Activated CD4-positive, alpha-beta T cell treated with anti-CD3 and anti-CD28 coated beads, Interleukin-2, Interleukin-6, amounts not matched to agents 100 ng/mL and 50 ng/mL, durations not matched to agents 16 hours and 8 hours (primary cell): ENCODE results near the gene SGPP2.
A peak's percentile ranks its signal among the peaks of the same experiment; 100 is the strongest.

Experiments used
- DNase-seq: peaks from one replicate; pipeline ENCODE4 v3.0.0-alpha.2; 2020

The SGPP2 gene

DNA sequence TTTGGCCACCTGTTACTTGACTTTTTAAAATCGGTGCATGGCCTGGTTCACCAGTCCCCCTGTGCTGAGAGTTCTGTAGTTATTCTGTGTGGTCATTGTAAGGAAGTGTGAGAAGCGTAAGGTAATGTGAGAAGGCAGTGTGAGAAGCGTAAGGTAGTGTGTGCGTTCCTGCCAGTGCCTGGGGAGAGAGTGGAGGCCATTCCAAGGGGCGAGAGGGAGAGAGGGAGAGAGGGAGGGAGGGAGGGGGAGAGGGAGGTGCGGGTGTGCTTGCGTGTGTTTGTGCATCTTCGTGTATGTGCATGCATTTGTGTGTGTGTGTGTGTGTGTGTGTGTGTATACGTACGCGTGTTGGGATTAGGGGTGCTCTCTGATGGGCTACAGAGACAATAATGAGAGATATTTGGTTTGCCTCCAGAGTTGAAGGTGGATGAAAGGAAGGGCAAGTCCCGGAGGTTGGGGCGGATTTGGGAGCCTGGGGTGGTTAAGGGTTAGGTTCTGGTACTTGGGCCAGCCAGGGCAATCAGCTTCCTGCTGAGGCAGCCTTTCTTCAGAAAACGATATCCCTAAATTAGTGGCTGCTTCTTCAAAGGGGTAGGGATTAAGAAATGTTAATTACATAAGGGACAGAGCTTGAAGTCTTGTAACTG lies 53.7 kb downstream of the SGPP2 start:
- DNase-seq: no peak

DNA sequence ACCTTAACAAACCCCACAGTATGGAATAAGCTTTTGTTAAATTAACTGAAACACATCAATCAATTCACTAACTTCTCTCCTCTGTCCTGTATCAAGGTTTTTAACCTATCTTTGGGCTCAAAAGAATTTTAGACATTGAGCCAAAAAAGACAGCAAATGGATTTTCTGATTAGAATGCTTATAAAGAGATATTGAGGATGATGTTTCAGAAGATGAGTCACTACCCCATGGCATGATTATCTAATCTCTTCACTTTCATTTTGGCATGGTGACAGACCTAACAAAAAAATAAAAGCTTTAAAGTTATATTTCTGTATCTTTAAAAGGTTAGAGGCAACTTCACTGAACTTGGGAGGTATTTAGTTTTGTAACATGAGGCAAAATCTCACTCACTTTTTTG lies 55.5 kb downstream of the SGPP2 start:
- DNase-seq: no peak

DNA sequence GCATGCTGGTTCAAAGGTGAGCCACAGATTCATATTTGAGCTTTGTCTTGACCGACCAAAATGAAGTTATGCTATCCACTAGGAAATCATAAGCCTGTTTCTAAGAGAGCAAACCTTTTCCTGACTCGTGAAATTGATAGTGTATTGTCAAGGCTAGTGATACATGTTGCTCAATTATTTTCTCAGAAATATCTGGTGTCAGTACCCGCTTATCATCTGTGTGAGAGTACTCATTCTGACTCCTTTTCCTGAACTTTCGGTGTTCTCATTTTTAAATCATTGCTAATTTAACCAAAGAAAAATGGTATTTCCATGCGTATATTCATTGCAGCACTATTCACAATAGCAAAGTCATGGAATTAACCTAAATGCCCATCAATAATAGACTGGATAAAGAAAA lies 56.2 kb downstream of the SGPP2 start:
- DNase-seq: no peak

DNA sequence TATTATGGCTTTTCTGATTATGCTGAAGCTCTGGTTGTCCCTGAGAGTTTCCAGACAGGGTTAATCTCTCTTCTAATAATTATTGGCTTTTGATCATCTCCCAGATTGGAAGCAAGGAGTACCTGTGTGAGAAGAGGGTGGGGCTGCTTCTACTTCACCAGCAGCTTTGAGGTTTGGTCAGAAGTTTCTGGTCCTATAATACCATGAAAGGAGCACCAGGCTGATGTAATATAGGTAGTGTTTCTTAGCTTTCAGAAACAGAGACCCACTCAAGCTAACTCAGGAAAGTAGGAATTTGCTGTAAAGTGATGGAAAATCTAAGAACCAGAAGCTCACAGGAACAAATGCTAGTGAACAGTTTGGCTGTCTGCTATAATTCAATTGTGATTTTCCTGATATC lies 57.6 kb downstream of the SGPP2 start:
- DNase-seq: no peak

DNA sequence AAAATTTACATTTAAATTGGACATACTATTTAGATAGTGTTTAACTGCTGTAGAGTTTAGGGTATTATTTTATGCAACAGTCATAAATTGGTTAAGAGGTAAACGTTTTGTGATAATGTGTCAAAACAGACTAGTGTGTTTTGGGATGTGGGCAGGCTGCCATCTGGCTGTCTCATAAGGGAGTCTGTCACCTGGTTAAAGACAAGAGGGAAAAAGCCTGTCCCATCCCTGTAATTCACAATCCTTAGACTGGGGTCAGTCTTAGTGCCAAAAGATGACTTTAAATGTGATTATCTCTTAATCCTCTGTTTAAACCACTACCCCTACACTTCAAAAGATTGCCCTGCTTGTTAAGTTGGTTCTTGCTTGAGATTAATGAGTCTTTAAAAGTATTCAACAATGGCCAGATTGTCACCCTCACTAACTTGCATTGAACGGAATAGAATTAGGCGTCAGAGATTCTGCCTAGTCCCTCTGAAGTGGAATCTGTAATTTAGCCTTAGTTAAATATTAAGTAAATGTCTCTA lies 59.2 kb downstream of the SGPP2 start:
- DNase-seq: no peak

DNA sequence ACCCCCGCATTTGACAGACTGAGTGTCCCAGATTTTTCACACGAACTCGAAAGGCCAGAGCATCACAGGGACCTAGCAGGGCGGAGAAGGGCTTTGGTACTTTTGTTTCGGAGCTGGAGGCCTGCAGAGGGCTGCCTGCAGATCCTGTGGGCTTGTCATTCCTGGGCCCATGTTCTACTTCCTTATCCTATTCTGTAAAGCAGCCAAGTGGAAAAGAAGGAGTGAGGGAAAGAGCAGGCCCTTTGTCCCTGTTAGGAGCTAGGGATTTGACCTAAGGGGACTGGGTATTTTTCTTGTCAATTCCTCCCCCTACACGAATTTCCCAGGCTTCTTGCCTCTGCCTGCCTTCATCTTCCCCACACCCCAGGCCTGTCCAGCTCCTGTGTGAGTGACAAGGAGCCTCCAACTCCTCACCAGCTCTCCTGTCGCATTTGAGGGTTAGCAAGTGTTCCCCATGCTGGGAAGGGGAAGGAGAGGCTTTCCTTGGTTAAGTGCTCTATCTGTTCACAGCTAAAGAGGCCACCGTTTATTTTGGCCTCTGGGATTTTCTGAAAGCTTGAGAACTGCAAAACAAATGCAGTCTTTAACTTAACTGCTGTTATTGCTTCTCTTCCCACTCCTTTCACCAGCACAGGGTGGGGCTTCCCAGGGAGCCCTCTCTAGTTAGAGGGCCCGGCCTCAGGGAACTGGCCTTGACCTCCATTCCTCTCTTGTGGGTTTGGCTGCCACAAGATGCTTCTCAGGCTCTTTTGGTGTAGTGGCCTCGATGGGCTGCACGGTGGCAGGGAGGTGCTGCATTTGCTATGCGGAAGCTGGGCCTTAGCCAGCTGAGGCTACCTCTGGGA lies 61.2 kb downstream of the SGPP2 start:
- DNase-seq: no peak

DNA sequence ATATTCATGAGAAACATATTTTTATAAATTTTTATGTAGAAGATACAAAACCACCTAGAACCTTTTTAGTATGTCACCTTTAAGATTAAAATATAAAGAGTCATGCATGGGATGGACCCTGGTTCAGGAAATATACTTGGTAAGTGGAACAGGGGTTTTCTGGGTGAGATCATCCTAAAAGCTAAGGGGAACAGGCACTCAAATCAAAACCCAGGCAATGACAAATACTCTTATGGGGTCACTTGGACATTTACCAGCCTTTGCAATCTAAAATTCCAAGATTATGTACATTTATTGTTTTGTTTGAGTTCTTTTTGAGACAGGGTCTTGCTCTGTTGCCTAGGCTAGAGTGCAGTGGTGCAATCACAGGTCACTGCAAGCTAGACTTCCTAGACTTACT lies 65.8 kb downstream of the SGPP2 start:
- no peak for DNase-seq

DNA sequence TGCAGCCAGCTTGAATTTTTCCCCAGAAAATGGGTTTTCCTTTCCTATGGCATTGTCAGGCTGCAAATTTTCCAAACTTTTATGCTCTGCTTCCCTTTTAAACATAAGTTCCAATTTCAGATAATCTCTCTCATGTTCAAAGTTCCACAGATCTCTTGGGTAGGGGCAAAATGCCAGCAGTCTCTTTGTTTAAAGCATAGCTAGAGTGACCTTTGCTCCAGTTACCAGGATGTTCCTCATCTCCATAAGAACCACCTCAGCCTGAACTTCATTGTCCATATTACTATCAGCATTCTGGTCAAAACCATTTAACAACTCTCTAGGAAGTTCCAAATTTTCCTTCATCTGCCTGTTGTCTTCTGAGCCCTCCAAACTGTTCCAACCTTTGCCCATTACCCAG lies 68.3 kb downstream of the SGPP2 start:
- no peak for DNase-seq

DNA sequence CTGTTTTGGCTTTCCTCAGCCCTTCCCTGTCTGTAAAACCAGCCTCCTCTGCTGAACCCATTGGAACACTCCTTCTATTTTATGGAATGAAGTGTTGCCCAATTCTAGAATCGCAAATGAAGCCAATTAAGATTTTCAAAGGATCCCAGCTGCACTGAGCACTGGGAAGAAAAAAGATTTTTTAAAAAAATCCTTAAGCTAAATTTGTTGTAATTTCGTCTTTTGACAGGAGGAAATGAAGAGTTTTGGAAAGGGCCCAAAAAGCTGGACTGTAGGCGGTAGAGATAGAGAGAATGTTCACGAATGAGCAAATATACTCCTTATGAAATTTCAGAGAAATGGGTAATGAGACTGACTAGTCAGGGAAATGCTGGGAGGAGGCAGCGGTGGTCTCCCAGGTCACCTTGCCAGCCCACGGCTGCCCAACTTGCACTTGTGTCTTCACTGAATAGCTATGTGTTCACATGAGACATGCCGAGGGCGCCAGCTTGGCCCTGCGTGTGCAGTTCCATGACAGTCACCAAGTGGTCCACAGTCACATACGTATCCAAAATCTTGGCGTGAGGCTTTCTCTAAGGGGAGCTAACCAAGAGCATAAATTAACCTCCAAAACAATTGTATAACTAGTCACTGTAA lies 69.9 kb downstream of the SGPP2 start:
- DNase-seq: no peak

DNA sequence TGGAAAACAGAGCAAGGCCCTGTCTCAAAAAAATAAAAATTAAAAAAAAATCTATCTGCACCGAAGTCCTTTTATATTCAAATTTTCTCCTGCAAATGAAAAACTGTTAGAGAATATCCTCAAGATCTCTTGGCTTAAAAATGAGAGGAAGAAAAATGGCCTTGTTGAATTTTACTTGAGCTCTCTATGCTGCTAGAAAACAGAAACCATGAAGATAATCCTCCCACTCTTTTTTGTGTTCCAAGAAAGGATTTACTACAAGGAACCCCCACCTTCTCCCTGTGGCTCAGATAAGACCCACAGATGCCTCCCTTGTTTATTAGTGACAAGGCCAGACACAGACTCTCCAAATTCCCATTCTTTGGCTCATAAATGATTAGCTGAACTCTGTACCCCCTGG lies 71.0 kb downstream of the SGPP2 start:
- DNase-seq: no peak

DNA sequence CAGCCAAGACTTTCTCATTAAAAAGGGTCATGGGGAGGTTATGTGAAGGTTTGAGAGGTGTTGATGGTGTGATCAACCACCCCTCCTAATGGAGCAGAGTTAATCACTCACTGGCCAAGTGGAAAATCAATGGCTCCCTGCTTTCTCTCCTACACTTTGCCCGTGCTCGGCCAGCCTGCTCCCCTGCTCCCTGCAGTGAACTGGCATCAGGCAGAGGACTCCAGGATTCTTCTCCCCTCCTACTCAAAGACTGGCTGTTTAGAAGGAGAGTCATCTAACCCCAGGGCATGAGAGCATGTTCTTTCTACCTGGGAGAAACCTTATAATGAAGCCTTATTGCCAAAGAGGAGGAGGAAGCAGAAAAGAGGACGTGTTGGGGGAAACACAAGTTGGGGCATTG lies 74.9 kb downstream of the SGPP2 start:
- DNase-seq: no peak

DNA sequence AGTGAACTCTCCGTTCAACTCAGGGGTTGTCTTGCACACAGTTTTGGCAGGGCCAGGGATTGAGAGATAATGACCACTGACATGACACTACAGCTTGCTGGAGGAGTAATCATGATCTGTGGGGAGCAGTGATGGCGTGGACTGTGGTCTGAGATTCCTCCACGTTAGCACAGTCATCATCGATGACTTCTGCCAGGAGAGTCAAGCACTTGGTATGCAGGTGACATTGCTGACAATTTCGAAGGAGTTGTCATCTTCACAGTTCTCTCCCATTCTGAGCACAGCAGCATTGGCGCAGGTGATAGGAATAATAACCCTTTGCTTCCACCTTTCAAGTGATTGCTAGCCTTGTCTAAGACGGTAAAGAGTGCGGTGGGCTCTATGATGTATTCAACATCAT lies 79.8 kb downstream of the SGPP2 start:
- DNase-seq: no peak

DNA sequence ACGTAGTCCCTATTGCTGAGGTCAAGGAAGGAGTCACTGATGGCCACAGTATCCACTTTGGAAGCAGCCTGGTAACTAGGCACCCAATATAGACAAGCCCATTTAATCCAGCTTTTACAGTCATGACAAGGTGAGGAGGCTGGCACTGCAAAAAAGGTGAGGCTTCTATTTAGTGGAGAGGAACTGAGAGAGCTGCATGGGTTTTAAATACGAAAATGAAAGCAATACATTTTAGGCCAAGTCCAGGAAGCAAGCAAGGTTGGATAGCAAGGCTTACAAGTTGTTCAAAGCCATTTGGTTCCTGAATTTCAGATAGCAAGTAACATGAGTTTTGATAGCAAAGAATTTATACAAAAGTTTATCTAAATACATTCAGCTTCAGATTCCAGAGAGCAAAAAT lies 80.4 kb downstream of the SGPP2 start:
- no peak for DNase-seq

DNA sequence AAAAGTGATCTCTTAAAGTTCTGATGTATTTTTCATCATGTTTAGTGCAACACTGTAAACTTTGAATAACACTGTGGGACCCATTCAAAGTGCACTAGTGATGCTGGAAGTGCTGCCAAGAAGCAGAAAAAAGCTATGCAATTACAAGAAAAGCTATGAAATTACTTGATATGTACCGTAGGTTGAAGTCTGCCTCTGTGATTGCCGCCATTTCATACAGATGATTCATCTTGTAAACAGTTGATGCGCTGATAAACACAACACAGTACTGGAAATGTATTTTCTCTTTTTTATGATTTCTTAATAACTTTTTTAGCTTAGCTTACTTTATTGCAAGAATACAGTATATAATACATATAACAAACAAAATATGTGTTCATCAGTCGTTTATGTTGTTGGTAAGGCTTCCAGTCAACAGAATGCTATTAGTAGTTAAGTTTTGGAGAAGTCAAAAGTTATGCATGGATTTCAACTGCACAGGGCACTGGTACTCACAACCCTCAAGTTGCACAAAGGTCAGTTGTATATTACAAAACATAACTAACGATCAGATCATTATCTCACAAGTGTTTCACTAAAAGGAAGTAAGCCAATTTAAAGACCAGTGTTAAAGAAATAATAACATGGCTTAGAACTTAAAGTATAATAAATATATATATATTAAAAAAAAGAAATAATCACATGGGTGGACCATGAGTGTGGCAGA lies 82.0 kb downstream of the SGPP2 start:
- no peak for DNase-seq

DNA sequence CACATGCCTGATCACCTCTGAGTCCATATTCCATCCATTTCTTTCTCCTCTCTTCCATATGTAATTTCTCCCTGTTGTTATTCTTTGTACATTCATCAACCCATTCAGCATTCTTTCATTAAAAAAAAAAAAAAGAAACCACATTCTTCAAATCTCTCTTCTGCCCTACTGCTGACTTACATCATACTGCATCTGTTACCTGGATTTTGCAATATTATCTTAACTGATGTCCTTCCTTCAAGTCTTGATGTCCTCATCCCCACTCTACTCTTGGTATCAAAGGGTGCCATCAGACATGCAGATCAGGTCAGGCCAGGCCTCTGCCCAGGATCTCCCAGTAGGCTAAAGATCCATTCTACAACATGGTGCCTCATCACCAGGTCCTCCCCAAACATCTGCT lies 90.6 kb downstream of the SGPP2 start:
- no peak for DNase-seq

DNA sequence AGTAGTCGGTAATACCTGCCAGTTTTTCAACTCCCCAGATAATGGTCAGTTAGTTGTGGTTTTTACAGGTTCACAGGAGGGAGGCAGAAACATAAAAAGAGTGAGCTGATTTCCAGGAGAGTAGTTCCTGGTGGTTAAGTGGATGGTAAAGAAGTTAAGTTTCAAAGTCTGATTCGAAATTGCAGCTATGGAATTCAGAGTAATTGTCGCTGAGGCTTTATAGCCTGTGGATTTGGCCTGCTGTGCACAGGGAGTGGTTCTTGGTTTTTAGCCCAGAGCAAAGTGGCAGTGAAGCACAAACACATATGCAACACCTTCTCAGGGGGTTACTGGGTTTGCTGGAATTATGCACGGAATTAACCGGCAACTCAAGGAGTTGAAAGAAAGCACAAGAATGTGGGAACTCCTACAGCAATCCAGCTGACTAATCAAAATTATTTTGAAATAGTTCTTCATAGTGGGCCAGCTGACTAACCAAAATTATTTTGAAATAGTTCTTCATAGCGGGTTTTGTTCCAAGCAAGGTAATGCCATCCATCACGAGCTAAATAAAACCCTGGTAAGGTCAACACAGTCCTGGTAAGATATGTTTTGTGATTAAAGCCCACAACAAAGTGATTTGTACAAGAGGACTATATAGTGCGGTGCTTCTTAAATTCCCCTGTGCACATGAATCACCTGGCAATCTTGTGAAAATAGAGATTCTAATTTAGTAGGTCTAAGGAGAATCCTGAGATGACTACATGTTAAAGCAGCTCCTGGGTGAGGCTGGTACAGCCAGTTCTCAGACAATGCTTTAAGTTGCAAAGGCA lies 94.4 kb downstream of the SGPP2 start:
- DNase-seq: no peak

DNA sequence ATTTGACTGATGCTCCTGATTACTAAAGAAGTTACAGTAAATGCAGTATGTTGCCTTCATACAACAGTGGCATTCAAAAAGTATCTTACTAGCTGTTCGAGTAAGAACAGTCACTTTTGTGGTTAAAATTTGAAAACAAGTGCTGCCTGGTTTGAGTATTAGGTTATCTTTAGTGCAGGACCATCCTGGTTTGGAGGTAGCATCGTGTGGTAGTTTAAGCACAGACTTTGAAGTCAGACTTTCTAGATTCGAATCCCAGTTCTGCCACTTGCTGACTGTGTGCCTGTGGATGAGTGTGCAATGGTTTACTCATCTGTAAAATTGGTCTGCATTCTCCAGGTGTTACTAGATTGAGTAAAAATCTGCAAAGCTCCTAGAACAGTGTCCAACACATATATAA lies 96.8 kb downstream of the SGPP2 start:
- DNase-seq: peak; percentile 31

DNA sequence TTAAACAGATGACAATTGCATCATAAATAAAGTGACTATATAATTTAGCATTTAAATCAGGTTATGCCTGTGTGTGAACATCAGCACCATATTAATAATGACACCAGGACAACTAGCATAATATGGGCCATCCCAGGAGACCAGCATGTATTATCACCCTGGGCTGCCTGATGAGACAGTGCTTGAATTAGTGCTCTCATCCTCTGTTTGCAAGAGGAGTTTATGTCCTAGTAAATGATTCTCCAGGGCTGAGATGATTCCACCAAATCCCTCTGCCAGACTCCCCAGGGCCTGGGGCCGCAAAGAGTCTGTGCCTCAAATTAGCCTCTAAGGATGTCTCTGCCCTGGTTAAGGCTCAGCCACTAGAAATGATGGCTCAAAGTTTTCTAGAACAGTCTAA lies 97.7 kb downstream of the SGPP2 start:
- DNase-seq: no peak

DNA sequence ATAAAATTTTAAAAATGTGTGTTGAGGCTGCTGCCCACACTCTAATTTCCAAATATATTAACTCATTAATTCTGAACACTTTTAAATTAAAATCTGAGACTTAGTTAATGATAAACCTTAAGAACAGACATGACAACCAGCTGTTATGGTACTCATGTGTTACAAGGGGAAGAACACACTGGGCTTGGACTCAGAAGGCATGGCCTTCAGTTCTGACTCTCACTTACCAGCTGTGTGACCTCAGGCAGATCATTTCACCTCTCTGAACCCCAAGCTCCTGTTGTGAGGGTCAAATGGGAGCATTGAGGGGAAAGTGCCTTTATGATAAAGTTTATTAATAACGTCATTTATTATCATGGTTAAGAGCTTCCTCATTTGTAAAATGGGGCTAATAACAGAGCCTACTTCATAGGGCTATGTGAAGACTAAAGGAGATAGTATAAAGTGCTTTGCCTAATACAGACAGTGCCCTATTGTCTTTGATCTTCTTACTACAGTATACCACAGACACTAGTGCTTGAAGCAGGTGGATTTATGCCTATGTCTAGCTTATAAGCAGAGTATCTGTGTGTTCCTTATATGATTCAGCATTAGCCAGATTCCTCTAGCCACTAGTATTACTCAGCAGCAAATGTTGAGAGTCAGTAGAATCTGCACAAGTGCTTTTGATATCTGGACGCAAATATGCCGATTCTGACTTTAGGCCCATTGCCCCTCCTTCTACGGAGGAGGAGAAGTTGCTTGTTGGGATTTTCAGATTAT lies 99.6 kb downstream of the SGPP2 start:
- DNase-seq: no peak

DNA sequence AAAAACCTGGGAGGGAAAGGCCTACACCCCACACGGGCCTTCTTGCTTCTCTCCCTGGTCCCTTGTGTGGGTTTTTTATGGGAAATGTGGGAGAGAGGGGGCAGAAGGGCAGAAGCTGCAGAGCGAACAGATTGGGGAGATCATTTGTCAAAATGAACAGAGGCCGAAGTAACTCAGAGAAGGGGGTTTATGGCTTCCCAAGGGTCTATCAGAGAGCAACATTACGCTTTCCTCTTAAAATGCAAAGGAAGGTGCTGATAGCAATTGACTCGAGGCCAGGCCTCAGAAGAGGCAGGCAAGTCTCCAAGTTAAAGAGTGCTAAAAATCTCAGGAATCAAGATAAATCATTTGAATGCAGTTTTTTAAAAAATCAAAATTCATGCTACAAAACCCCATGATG lies 101.5 kb downstream of the SGPP2 start:
- DNase-seq: no peak

DNA sequence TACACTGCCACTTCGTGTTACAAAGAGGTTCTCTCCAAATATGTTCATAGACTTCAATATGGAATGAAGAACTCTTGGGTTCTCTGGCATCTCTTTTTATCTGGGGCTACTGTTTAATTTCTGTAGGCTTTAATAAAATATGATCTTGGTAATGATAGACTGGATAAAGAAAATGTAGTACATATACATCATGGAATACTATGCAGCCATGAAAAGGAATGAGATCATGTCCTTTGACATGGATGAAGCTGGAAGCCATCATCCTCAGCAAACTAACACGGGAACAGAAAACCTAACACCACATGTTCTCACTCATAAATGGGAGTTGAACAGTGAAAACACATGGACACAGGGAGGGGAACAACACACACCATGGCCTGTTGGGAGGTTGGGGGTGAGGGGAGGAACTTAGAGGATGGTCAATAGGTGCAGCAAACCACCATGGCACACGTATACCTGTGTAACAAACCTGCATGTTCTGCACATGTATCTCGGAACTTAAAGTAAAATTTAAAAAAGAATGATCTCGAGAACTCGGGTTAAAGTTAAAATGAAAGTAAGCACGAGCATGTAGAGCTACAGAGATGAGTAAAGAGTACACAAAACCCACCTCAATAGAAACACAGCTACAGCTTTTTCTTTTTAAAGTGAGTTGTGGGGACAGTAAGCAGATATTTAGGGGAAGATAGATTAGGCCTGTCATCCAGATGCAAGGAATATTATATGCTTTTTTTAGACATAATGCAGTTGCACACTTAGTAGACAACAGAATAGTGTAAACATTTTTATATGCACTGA lies 102.3 kb downstream of the SGPP2 start:
- no peak for DNase-seq
